RPMI8226 (cell line): ENCODE measurements around the gene BRK1.
A peak's percentile ranks its signal among the peaks of the same experiment; 100 is the strongest.
"Not testable (repeated sequence)": the region's sequence is repeated elsewhere in the genome, so short reads cannot be mapped to it uniquely, and the experiment has no call there.

Source experiments
- DNase-seq: peaks from one replicate; pipeline ENCODE4 v3.0.0-alpha.2; 2015

Gene BRK1

DNA sequence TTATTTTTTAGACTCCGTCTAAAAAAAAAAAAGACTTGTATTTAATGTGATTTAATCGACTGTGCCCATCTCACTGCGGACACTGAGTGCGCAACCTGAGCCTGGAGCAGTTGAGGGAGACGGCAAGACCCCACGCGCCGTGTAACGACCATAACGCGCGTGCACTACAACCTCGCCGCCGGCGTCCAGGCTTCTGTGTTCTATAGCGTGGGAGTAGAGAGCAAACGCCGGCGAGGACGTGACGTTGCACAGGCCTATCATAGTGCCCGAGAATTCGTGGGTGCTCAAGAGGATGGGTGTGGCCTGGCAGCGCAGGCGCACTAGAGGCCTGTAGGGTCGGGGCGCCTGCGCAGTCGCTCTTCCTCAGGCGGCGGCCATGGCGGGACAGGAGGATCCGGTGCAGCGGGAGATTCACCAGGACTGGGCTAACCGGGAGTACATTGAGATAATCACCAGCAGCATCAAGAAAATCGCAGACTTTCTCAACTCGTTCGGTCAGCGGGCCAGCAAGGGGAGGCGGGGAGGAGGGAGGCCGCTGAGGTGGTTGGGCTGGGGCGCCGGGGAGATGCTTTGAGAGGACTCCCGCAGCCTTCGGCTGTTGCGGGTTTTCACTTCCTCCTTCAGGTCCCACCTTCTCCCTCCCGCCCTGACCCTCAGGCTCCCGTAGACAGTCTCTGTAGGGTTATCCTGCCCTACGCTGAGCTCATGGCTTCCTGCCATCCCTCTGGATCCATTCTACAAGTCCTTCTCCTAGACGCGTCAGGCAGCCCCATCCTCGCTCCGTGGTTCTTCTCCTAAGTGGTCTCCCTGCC lies at the start of gene BRK1:
Gene BRK1, plus strand, starts transcription at position 350 of the 812 bp plus-strand sequence. Its CDS starts 27 bp downstream, at position 377.
- DNase-seq: peak; percentile 97

- DNase-seq: not testable (repeated sequence)
These were observed 45.4 kb upstream of the BRK1 start for GRCh38 chr3:10070077-10070476.

- DNase-seq: no peak
These were observed 40.8 kb upstream of the BRK1 start for GRCh38 chr3:10074666-10075065.

DNA sequence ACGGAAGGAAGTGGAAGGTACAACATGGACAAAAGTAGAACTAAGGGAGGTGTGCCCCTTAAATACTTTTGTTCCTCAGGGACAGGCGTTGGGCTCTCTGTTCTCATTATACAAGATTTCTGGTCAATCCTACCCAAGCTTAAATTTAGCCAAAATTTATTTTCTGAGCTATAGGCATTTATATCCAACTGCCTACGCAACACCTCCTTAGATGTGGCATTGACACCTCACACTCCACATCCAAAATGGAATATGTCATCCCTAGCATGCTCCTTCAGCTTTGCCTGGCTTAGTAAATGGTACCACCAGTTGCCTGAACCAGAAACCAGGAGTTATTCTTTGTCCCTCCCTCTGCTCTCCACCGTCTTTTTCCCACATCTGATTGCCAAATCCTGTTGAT lies 33.6 kb upstream of the BRK1 start:
- no peak for DNase-seq

GRCh38 chr3:10085738-10086137 lies 29.7 kb upstream of the BRK1 start:
- no peak for DNase-seq

DNA sequence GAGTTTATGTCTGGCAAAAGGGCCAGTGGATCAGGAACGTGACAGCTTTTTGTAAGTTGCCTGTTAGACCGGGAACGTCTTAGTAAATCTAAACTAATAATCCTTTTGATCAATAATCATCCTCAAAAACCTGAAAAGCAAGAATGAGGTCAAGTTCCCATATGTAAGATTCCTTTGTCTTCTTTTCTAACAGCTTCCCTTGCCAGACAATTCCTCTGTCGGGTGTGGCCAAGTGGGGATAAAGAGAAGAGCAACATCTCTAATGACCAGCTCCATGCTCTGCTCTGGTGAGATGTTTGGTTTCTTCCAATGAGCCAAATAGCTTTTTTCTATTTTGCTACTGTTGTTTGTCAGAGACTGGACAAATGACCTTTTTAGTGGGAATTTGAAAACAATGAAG lies 27.2 kb upstream of the BRK1 start:
- no peak for DNase-seq

GRCh38 chr3:10090179-10090578 lies 25.3 kb upstream of the BRK1 start:
- DNase-seq: no peak

DNA sequence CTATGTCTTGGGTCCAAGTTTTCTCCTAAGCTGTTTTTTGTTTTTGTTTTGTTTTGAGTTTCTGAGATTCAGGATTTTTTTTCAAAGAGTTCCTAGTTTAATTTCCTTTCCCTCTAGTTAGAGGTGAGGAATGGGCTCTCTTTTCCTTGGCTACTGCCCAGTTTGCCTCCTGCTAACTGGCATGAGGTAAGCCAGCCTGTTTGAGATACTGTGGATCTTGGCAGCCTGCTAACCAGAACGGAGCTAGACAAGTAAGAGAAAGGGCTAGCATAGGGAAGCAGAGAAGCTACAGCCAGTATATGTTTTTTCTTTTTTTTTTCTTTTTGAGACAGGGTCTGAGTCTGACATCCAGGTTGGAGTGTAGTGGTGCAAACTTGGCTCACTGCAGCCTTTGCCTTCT lies 24.7 kb upstream of the BRK1 start:
- not testable (repeated sequence) for DNase-seq

DNA sequence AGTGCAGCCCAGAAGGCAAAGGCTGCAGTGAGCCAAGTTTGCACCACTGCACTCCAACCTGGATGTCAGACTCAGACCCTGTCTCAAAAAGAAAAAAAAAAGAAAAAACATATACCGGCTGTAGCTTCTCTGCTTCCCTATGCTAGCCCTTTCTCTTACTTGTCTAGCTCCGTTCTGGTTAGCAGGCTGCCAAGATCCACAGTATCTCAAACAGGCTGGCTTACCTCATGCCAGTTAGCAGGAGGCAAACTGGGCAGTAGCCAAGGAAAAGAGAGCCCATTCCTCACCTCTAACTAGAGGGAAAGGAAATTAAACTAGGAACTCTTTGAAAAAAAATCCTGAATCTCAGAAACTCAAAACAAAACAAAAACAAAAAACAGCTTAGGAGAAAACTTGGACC lies 24.1 kb upstream of the BRK1 start:
- DNase-seq: not testable (repeated sequence)

DNA sequence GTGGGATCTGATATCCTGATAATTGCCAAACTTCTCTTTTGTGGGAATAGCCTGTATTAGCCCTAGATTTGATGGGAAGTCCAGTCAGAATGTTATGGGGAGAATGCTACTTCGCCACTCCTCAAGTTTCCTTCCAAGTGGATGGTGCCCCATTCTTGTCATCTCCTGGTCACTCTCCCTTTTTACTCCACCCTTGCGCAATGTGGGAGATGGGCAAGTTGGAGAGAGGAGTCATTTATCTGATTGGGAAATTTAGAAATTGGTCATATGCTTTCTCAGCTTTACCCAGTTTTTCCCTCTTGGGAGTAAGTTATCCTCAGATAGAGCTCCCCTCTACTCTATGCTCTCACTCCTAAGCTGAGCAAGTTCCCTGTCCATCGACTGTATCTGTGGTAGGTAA lies 21.8 kb upstream of the BRK1 start:
- no peak for DNase-seq

- no peak for DNase-seq
These were observed 16.4 kb upstream of the BRK1 start for GRCh38 chr3:10099041-10099440.

DNA sequence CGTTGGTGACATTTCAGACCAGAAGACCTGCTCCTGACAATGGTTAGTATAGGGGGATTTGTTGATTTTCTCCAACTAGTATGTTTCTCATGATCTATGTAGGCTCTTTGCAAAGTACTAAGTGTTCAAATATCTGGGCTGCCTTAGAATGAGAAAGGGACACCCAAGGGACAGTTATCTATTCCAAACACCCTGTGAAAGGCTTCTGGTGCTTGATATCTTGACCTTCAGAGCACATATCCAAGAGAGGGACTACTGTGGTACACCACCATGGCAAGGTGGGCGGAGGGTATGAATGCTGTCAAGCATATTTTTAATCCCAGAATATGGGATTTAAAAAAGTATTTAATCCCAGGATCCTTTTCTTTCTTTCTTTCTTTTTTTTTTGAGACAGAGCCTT lies 8.6 kb upstream of the BRK1 start:
- no peak for DNase-seq

DNA sequence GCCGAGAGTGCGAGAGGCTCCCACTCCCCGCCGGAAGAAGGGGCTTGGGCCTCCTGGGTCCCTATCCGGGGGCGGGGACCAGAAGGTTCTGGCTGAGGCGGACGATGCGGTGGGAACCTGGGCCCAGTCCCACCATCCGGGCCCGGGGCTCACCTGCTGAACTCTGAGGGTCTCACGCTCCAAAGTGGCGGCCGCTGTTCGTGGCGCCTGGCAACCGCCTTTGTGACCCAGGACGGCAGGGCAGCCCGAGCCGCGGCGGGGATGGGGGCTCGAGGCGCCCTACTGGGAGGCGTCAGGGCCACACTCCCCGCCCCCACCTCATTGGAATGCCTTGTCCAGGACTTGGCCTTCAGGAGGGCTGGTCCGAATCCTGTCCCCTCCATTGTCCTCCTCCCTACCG lies 7.4 kb upstream of the BRK1 start, which contains the start of gene FANCD2OS:
Gene FANCD2OS, minus strand, starts transcription at position 165 of the 400 bp plus-strand sequence. CDS start 3,481 bp downstream, outside the sequence.
- DNase-seq: no peak

DNA sequence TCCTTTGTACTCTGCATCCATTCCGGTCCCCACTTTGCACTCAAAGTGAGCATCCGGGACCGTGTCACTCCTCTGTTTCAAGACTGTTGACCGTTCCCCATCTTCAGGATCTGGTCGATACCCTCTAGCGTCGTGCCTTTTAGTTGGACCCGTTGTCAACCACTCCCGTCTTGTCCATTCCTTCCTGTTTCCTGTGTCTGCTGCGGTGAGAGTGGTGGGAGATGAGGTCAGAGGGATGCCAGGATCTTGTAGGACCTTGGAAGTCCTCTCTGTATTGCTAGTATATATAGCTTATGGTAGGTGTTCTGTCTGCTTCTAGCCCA lies 624 bp downstream of the BRK1 start:
- no peak for DNase-seq

DNA sequence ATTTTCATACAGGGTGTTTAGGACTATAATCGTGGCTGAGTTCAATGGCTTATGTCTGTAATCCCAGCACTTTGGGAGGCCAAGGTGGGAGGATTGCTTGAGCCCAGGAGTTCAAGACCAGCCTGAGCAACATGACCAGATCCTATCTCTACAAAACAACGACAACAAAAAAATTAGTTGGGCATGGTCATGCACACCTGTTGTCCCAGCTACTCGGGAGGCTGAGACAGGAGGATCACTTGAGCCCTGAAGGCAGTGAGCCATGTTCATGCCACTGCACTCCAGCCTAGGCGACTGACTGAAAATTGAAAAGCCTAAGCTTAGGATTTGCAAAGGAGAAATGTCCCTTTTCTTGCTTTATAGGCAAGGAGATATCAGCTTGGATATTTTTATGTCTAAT lies 1.5 kb downstream of the BRK1 start:
- DNase-seq: no peak

DNA sequence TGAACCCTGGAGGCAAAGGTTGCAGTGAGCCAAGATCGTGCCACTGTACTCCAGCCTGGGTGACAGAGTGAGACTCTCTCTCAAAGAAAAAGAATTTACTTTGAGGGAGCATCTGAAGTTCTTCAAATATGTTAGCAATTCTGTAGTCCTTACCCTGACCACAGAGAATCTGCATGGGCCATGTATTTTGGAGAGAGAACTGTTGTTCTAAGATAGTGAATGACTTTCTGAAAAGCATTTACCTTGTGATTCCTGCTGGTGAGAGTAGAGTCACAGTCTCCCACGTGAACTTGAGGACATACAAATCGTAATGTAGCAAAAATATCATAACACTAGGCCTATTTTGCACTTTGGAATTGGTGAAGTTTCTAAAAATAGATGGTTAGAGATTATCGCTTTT lies 3.9 kb downstream of the BRK1 start:
- no peak for DNase-seq

DNA sequence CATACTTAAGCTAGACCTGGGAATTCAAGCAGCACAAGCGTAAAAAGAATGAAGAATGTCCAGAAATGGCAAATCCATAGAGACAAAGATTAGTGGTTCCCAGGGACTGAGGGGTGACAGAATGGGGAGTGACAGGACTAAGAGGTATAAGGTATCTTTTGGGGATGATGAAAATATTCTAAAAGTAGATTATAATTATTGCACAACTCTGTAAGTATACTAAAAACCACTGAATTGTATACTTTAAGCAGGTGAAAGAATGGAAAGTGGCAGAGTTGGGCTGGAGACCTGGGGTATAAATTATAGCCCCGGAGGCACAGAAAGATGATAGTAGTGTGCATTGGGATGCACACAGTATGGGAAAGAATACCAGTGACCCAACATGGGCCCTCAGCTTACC lies 5.6 kb downstream of the BRK1 start:
- DNase-seq: no peak

DNA sequence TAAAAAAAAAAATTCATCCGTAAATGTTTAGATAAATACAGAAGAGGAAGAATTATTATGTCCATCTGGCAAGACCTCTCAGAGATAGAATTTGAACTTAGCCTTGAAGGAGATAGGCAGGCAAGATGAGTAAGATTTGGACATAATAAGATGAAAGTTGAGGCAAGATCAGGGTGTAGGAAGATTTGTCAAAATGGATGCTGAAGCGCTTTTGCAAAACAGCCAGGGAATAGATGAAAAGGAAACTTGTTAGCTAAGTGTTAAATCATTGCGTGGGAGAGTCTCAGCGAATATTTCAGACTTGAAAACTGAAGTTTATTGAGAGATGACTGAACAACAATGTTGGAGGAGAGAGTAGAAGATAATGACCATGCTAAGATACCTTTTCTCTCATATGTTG lies 7.2 kb downstream of the BRK1 start:
- DNase-seq: no peak

DNA sequence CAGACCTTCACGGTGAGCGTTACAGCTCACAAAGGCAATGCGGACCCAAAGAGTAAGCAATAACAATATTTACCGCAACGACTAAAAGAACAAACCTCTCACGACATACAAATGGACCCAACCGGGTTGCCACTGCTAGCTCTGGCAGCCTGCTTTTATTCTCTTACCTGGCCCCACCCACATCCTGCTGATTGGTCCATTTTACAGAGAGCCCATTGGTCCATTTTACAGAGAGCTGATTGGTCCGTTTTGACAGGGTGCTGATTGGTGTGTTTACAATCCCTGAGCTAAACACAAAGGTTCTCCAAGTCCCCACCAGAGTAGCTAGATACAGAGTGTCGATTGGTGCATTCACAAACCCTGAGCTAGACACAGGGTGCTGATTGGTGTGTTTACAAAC lies 20.4 kb downstream of the BRK1 start:
- not testable (repeated sequence) for DNase-seq

- DNase-seq: no peak
These were observed 21.0 kb downstream of the BRK1 start for GRCh38 chr3:10136426-10137005.

- no peak for DNase-seq
These were observed 21.7 kb downstream of the BRK1 start for GRCh38 chr3:10137178-10137577.

- peak; percentile 34 for DNase-seq
These were observed 25.6 kb downstream of the BRK1 start for GRCh38 chr3:10140996-10141546.

DNA sequence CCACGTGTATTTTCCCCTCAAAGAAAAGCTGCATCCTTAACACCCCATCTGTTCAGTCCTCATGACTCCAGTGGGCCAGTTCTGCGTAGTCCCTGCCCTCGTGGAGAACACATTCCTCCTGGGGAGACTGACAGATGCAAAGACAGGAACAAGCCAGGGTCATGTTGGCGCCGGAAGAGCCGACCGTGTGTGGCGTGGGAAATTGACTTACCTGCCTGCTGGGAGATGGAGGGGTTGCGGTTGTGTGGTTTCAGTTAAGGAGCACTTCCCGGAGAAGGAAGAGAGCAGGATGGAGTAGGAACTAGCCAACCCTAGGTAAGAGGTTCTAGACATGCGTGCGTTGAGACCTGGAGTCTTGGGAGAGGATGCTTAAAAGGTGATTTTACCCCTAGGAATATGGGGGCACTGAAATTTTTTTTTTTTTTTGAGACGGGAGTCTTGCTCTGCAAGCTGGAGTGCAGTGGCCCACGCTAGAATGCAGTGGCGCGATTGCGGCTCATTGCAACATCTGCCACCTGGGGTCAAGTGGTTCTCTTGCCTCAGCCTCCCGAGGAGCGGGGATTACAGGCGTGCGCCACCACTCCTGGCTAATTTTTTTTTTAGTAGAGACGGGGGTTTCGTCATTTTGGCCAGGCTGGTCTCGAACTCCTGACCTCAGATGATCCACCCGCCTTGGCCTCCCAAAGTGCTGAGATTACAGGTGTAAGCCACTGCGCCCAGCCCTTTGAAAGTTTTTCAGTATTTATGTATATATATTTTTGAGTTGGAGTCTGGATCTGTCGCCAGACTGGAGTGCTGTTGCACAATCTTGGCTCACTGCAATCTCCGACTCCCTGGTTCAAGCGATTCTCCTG lies 27.5 kb downstream of the BRK1 start:
- peak; percentile 46 for DNase-seq
